HepG2 (cell line): ENCODE results near the gene RALB. TPM values are rescaled to one million over a fixed set of nuclear protein-coding genes. Genes with fewer than 3 reads are reported as not detected.
A peak's percentile ranks its signal among the peaks of the same experiment; 100 is the strongest.

ENCODE experiments used
- BRCA1 ChIP-seq: sonication (generic); formaldehyde crosslinking; IDR thresholded peaks from 2 replicates; pipeline ENCODE4 v1.4.0; 2020; ENCODE audit warnings: missing genetic modification reagents
- ERF ChIP-seq: IDR thresholded peaks from 2 replicates; pipeline ENCODE4 v1.6.1; 2018; ENCODE audit warnings: missing biosample characterization, missing genetic modification reagents
- EZH2 ChIP-seq: conservative IDR thresholded peaks from 2 replicates; pipeline ENCODE4 v1.6.1; 2012; ENCODE audit warnings: mild to moderate bottlenecking, low read depth, low read length, moderate library complexity
- FOXK2 ChIP-seq: fragments of 450-650 bp; IDR thresholded peaks from 2 replicates; pipeline ENCODE4 v1.6.1; 2016
- IKZF1 ChIP-seq: fragments of 450-650 bp; IDR thresholded peaks from 2 replicates; pipeline ENCODE4 v1.7.1; 2016
- IRF9 ChIP-seq: sonication (generic); formaldehyde crosslinking; IDR thresholded peaks from 2 replicates; pipeline ENCODE4 v1.8.0; 2022; ENCODE audit warnings: missing genetic modification reagents, mild to moderate bottlenecking, borderline replicate concordance
- MBNL3 ChIP-seq: fragments of 250-450 bp; sonication (Bioruptor Pico); conservative IDR thresholded peaks from 2 replicates; pipeline ENCODE4 v1.8.0; 2022; ENCODE audit warnings: mild to moderate bottlenecking, inconsistent platforms
- RFX5 ChIP-seq: IDR thresholded peaks from 2 replicates; pipeline ENCODE4 v1.6.1; 2011; ENCODE audit warnings: low read depth, low read length, improper control_type of control experiment
- RORA ChIP-seq: sonication (generic); formaldehyde crosslinking; IDR thresholded peaks from 2 replicates; pipeline ENCODE4 v1.5.0; 2020; ENCODE audit warnings: mild to moderate bottlenecking, missing genetic modification reagents, moderate library complexity
- STAT6 ChIP-seq: sonication (generic); formaldehyde crosslinking; IDR thresholded peaks from 2 replicates; pipeline ENCODE4 v1.4.0; 2020; ENCODE audit warnings: missing genetic modification reagents, mild to moderate bottlenecking, borderline replicate concordance
- TAF1 ChIP-seq: sonication (generic); formaldehyde crosslinking; IDR thresholded peaks from 2 replicates; pipeline ENCODE4 v1.4.0; 2020; ENCODE audit warnings: missing genetic modification reagents
- ZFP90 ChIP-seq: sonication (generic); formaldehyde crosslinking; IDR thresholded peaks from 2 replicates; pipeline ENCODE4 v1.8.0; 2022; ENCODE audit warnings: missing genetic modification reagents, mild to moderate bottlenecking, inconsistent platforms, borderline replicate concordance
- ZHX2 ChIP-seq, 2 experiments: sonication (generic) in 1 of 2; formaldehyde crosslinking in 1 of 2; IDR thresholded peaks; 2 replicates each; pipeline versions ENCODE4 v1.6.1 to v1.9.0; 2014 to 2022; ENCODE audit warnings: antibody characterized with exemption in 1 of 2, borderline replicate concordance in 1 of 2, inconsistent platforms in 1 of 2, low read depth in 1 of 2, missing genetic modification reagents in 1 of 2
- ZMAT5 ChIP-seq: sonication (generic); formaldehyde crosslinking; IDR thresholded peaks from 2 replicates; pipeline ENCODE4 v1.5.0; 2020; ENCODE audit warnings: mild to moderate bottlenecking, low read depth, missing genetic modification reagents, borderline replicate concordance
- ZNF296 ChIP-seq: sonication (generic); formaldehyde crosslinking; conservative IDR thresholded peaks from 2 replicates; pipeline ENCODE4 v1.5.0; 2020; ENCODE audit warnings: mild to moderate bottlenecking, missing genetic modification reagents
- ZNF605 ChIP-seq: sonication (generic); formaldehyde crosslinking; IDR thresholded peaks from 2 replicates; pipeline ENCODE4 v1.8.0; 2022; ENCODE audit warnings: mild to moderate bottlenecking, missing genetic modification reagents
- ZNF616 ChIP-seq: sonication (generic); formaldehyde crosslinking; IDR thresholded peaks from 2 replicates; pipeline ENCODE4 v1.5.0; 2020; ENCODE audit warnings: low read depth, mild to moderate bottlenecking, missing genetic modification reagents
- ZNF678 ChIP-seq: sonication (generic); formaldehyde crosslinking; IDR thresholded peaks from 2 replicates; pipeline ENCODE4 v1.4.0; 2020; ENCODE audit warnings: mild to moderate bottlenecking, missing genetic modification reagents
- ZNF788 ChIP-seq: sonication (generic); formaldehyde crosslinking; IDR thresholded peaks from 2 replicates; pipeline ENCODE4 v1.5.0; 2020; ENCODE audit warnings: mild to moderate bottlenecking, missing genetic modification reagents, borderline replicate concordance
- polyA plus RNA-seq, 8 experiments: library from polyadenylated mRNA; depleted of rRNA in 3 of 8; stranded (reverse) in 7 of 8; unstranded in 1 of 8; fragments of >200 nt; fragmentation: Illumina TruSeq in 4 of 8; extraction: Trizol in 4 of 8; gene quantifications; 2 replicates each; pipeline versions ENCODE4 v1.2.1 to v1.2.3, GENCODE V29; 2011 to 2016; ENCODE audit warnings: low read depth in 4 of 8, missing spikeins in 1 of 8, mixed read lengths in 1 of 8; ENCODE audit not compliant: insufficient read depth in 1 of 8
- total RNA-seq, 5 experiments: library from RNA; depleted of rRNA; stranded (reverse); fragments of >200 nt; fragmentation: Illumina TruSeq; extraction: Trizol; gene quantifications; 2 replicates each; pipeline ENCODE4 v1.2.3, GENCODE V29; 2016; ENCODE audit warnings: low read depth in 1 of 5

Gene RALB
- total and polyA plus RNA-seq, 2 of the 13 experiments (the other 11 are each of a cell fraction or from before 2014, with no cell fraction given) = 37.8 to 43.2 TPM

GRCh38 chr2:120343433-120344105, 90.9 kb downstream of the RALB start (continued):
- TF ChIP-seq ZHX2 (IDR thresholded peaks at IDR 0.05; ENCODE audit: low read depth) (0 out of 2 replicates have a peak, but pooled peaks have one; percentile 43), ZHX2 (CRISPR knock-in tag; IDR thresholded peaks at IDR 0.05; ENCODE audit: borderline replicate concordance) (no peak), MBNL3 (no peak), ZMAT5 (CRISPR knock-in tag) (no peak), ZNF605 (CRISPR knock-in tag) (no peak; the same call in 1 of the 2 replicates), ERF (CRISPR knock-in tag) (peak; percentile 70; the same call in 1 of the 2 replicates), BRCA1 (CRISPR knock-in tag) (no peak), ZFP90 (CRISPR knock-in tag) (peak; percentile 73; the same call in 1 of the 2 replicates), ZNF678 (peak; percentile 45; the same call in 1 of the 2 replicates), ZNF296 (no peak), RORA (CRISPR knock-in tag) (no peak), STAT6 (CRISPR knock-in tag) (no peak), IKZF1 (no peak), ZNF616 (CRISPR knock-in tag) (no peak), RFX5 (no peak), ZNF788 (CRISPR knock-in tag) (peak; percentile 62; the same call in 1 of the 2 replicates), EZH2 (peak; percentile 94; the same call in 1 of the 2 replicates), IRF9 (CRISPR knock-in tag) (peak; percentile 65; the same call in 1 of the 2 replicates), FOXK2 (no peak), TAF1 (CRISPR knock-in tag) (no peak; the same call in 1 of the 2 replicates)
